Fibroblast of skin of back (primary cell): Measurements from ENCODE around the gene ASAH2. TPM values are rescaled to one million over a fixed set of nuclear protein-coding genes. Genes with fewer than 3 reads are reported as not detected.
"Not testable (repeated sequence)": the region's sequence is repeated elsewhere in the genome, so short reads cannot be mapped to it uniquely, and the experiment has no call there.

Experiments
- DNase-seq: peaks from one replicate; pipeline ENCODE4 v3.0.0-alpha.2; 2013
- polyA plus RNA-seq, 2 experiments: library from polyadenylated mRNA; unstranded; fragments of 120-200 nt; gene quantifications; one replicate each; pipeline ENCODE4 v1.2.1, GENCODE V29; 2013; ENCODE audit not compliant: insufficient read length in 2 of 2

ASAH2 gene
- 0.20 TPM for polyA plus RNA-seq (2013, experiment 1 of 2; ENCODE audit: insufficient read length)
- 0.34 TPM for polyA plus RNA-seq (2013, experiment 2 of 2; ENCODE audit: insufficient read length)

DNA sequence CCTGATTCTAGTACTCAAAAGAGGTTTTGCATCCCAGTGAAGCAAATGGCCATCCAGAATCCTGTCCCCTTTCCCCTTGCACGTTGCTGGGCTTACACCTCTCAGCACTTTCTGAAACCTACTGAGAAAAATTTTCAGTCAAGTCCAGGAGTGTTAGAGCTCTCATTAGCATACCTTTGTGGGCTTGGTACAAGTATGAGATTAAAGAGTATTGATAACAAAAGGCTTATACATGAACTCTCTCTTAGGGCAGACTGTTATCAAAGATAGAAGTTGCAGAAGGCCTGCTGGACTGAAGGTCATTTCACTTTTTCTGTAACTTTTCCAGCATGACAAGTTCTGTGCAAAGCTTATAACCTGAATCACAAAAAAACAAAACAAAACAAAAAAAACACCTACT is at the start of gene ASAH2:
TSS of gene ASAH2 (minus strand) at position 123 of the 400 bp plus-strand sequence. CDS start 2,906 bp downstream, outside the sequence.
- DNase-seq = no peak

GRCh38 chr10:50299948-50300669 is 48.8 kb upstream of the ASAH2 start:
- DNase-seq = no peak

- DNase-seq = no peak
Observed at GRCh38 chr10:50295367-50295766, 44.1 kb upstream of the ASAH2 start.

DNA sequence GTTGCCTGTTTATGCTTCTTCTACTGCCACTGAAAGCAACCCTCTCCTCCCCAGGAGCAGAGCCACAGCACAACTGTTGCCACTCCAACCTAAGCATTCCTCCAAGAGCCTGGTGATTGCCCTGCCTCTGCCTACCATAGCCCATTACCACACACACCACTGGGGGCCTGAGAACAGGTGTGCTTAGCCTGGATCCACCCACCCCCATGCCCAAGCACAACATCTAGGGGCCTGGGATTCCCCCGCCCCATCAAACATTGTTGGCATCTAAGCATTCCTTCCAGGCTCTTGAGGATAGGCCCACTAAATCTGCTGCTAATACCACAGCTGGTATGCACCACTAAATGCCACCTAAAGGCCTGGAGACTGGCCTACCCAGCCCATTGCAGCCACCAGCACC is 43.3 kb upstream of the ASAH2 start:
- no peak for DNase-seq

- DNase-seq = no peak
Observed at GRCh38 chr10:50293513-50294313, 42.4 kb upstream of the ASAH2 start.

GRCh38 chr10:50291261-50291850 is 40.0 kb upstream of the ASAH2 start:
- peak; percentile 23 for DNase-seq

GRCh38 chr10:50289196-50289595 is 37.9 kb upstream of the ASAH2 start:
- DNase-seq = no peak

DNA sequence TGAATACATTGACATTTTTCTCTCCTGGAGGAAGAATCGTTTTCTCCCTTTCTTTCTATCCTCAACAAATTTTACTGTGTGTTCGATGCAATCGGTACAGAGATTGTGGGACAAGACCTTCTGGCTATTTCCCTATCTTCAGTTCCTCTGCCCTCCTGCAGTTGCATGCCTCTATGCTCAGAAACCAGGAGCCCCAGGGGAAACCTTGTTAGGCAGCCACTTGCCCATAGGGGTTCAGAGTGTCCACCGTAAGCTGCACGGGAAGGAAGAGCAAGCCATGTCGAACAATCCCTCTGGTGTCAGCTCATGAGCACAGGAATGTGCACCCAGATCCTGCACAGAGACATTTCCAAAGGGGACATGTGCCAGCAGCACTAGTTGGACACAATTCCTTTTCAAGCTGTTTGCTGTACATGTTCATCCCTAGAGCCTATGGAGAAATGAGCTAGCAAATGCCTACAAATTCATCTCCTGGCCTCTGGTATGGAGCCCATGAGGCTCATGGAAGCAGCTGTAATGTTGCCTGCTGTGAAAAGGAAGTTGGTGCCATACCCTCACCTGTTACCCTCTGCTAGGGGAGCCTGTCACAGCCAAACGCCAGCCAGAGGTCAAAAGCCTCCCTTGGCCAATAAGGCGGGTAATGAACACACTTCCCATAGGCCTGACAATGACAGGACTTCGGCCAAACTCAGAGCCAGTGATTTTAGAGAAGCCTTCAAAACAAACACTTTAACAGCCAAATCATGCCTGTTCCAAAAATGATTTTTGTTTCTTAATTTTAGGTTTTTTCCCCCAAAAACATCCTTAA is 35.9 kb upstream of the ASAH2 start:
- no peak for DNase-seq

DNA sequence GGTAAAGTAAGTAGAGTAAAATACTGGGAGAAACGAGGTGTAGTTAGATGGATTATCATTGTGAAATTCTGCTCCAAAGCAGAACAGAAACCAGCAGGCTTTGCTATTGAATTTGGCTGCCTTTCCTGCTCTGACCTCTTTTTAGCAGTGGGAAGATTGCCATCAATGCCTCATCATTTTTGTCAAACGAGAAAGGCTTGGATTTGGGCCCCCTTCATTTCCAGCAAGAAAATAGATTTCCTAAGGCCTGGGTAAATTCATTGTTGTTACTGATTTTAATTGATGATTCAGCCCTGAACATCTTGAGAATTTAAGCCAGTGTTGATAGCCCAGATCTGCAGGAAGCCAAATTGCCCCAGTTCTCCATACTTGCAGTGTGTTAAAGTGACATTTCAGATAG is 35.2 kb upstream of the ASAH2 start:
- peak; percentile 25 for DNase-seq

DNA sequence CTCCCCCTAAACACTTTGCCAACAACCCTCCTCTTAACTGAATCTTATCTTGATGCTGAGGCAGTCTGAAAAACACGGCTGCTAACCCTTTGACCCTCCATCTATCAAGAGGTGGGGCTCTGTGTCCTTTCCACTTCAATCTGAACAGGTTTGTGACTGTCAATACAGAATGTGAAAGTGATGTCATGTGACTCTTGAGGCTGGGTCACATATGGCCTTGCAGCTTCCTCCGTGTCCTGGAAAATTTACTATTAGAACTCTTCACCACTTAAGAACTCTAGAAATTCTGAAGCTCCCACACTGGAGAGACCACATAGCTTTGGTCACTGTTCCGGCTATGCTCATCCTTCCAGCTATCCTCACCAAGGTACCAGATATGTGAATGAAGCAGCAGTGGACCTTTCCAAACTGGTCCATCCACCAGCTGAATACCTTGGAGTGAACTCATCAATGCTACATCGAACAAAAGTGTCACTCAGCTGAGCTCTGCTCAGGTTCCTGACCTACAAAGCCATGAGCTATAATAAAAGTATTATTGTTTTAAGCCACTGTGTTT is 30.7 kb upstream of the ASAH2 start:
- DNase-seq = no peak

DNA sequence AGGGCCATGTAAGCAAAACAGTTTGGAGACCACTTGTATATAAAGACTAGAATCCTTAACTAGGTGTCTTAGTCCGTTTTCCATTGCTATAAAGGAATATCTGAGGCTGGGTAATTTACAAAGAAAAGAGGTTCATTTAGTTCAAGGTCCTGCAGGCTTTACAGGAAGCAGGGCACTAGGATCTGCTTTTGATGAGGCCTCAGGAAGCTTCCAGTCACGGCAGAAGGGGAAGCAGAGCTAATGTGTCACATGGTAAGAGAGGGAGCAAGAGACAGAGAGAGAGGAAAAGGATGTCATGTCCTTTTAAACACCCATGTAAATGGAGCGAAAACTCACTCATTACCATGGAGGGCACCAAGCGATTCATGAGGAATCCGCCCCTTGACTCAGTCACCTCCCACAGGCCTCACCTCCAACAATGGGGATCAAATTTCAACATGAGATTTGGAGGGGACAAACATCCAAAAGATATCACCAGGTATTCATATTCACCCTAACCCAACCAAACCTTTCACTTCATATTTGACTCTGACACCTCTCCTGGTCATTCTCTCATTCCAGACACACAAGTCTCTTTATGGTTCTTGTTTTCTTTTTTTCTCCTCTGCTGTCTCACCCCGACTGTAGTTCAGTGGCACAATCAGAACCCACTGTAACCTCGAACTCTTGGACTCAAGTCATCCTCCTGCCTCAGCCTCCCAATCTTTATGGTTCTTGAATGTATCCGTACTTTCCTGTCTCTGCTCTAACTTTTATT is 30.1 kb upstream of the ASAH2 start:
- no peak for DNase-seq

GRCh38 chr10:50280049-50280841 is 28.9 kb upstream of the ASAH2 start:
- no peak for DNase-seq

GRCh38 chr10:50279489-50279888 is 28.2 kb upstream of the ASAH2 start:
- no peak for DNase-seq

DNA sequence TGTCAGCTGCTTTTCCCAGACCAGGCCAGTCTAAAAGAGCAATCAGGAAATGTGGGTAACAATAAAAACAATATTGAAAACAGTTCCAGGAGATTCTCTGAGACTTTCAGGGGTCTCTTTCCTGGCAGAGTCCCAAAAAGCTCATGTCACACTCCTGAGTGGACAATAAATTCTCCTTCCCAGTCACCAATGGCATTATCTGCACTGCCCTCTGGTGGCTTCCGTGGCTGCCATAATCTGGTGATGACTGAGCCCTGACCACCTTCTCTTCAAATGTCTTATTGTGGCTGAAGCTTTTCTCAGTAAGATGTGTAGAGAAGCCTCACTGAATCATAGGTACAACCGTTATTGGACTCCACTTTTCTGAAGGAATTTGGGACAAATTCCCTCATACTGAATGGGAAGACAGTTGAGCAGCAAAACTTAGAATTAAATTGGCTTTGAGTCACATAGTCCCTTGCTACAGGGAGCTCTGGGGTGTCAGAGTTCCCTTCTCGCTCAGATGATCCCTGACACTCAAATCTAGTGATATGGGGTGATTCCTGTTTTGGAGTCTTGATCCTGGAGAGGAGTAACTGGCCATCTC is 24.4 kb upstream of the ASAH2 start:
- DNase-seq = peak; percentile 23

- no peak for DNase-seq
Observed at GRCh38 chr10:50272531-50272930, 21.2 kb upstream of the ASAH2 start.

DNA sequence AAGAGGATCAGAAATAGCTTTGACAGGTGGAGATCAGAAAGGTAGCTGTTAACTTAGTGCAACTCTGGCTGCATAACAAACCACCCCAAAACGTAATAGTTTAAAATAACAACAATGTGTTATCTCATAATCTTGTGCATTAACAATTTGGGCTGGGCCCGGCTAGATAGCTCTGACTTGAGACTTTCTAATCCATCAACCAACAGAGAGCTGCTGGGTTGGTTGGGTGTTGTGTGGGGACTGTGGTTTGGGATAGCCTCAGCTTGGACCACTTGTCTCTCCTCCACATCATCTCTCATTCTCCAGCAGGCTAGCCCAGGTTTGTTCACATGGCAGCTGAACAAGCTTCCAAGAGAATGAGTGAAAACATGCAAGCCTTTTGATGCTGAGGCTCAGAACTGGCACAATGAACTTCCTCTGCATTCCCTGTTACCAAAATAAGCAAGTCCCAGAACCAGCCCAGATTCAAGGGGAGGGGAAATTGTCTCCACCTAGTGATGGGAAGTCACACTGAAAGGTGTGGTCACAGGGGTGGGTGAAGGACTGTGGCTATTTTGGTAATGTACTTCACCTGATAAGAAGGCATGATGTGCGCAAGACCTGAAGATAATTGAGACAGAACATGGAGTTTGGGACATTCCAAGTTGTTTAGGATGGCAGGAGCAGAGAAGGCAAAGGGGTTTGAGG is 20.4 kb upstream of the ASAH2 start:
- DNase-seq = no peak

- not testable (repeated sequence) for DNase-seq
Observed at GRCh38 chr10:50267877-50268276, 16.6 kb upstream of the ASAH2 start.

- DNase-seq = not testable (repeated sequence)
Observed at GRCh38 chr10:50262625-50263024, 11.3 kb upstream of the ASAH2 start.

DNA sequence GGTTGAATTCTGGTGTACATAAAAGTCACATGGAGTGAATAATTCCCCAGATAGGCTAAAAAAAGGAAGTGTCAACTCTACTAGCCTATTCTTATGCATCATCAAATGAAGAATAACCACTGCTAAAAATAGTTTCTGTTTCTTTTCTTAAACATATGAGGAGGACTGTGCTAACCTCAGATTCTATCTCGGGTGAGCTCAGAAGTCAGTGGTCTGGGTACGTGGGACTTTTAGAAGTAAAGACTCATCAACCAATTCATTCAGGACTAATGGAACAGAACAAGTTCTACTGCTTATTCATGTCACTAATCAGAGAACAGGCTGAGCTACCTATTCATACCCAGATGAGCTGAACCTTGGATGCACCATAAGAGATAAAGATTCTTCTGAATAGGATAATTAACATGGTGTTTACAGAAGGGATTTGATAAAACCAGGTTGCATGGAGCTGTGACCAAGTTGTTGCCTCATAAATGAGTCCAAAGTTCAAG is 9.5 kb upstream of the ASAH2 start:
- DNase-seq = peak; percentile 4
